Activated CD4-positive, alpha-beta T cell treated with anti-CD3 and anti-CD28 coated beads, Interleukin-2, Interleukin-4, amounts not matched to agents 100 ng/mL and 50 ng/mL, durations not matched to agents 16 hours and 8 hours (primary cell): Measurements from ENCODE around the gene LMF2.
A peak's percentile ranks its signal among the peaks of the same experiment; 100 is the strongest.
"Not testable (repeated sequence)": the region's sequence is repeated elsewhere in the genome, so short reads cannot be mapped to it uniquely, and the experiment has no call there.

Source experiments
- DNase-seq: peaks from one replicate; pipeline ENCODE4 v3.0.0-alpha.2; 2020; ENCODE audit warnings: low spot score

Gene LMF2

DNA sequence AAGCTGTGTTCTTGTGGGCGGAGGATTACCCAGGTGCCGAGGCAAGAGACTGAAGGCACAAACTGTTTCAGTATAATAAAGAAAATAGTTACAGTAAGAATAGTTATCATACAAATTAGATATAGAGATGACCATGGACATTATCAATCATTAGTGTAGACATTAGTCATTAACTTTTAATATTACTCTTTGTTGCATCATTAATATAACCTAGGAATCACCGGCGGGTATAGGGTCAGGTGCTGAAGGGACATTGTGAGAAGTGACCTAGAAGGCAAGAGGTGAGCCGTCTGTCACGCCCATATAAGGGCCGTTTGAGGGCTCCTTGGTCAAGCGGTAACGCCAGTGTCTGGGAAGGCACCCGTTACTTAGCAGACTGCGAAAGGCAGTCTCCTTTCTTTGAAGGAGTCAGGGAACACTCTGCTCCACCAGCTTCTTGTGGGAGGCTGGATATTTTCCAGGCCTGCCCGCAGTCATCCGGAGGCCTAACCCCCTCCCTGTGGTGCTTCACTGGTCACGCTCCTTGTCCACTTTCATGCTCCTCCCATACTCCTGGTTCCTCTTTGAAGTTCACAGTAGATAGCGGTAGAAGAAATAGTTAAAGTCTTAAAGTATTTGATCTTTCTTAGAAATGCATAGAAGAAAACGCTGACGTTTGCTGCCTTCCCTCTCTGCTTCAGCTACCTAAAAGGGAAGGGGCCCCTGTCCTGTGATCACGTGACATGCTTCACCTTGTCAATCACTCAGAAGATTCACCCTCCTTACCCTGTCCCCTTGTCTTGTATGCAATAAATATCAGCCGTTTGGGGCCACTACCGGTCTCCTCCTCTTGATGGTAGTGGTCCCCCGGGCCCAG lies 26.6 kb upstream of the LMF2 start:
- DNase-seq: not testable (repeated sequence)

DNA sequence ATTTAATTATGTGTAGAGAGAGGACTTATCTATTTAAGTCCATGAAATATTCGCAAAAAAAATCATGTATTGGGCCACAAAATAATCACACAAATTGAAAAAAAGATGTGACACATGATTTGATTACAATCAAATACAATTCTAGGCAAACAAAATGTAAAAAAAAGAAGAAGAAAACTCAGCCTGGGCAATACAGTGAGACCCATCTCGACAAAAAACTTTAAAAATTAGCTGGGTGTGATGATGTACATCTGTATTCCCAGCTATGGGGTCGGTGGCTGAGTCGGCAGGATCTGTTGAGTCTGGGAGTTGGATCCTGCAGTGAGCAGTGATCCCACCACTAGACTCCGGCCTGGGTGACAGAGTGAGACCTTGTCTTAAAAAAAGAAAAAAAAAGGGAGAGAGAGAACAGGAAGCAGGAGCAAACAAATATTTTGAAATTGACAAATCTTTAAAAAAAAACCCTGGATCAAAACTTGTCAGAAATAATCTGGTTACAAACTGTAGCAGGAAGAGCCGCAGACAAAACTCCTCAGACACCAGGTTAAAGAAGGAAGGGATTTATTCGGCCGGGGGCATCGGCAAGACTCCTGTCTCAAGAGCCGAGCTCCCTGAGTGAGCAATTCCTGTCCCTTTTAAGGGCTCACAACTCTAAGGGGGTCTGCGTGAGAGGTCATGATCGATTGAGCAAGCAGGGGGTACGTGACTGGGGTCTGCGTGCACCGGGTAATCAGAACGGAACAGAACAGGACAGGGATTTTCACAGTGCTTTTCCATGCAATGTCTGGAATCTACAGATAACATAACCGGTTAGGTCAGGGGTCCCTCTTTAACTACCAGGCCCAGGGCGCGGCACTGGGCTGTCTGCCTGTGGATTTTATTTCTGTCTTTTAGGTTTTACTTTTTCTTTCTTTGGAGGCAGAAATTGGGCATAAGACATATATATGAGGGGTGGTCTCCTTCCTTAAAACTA lies 25.6 kb upstream of the LMF2 start:
- no peak for DNase-seq

DNA sequence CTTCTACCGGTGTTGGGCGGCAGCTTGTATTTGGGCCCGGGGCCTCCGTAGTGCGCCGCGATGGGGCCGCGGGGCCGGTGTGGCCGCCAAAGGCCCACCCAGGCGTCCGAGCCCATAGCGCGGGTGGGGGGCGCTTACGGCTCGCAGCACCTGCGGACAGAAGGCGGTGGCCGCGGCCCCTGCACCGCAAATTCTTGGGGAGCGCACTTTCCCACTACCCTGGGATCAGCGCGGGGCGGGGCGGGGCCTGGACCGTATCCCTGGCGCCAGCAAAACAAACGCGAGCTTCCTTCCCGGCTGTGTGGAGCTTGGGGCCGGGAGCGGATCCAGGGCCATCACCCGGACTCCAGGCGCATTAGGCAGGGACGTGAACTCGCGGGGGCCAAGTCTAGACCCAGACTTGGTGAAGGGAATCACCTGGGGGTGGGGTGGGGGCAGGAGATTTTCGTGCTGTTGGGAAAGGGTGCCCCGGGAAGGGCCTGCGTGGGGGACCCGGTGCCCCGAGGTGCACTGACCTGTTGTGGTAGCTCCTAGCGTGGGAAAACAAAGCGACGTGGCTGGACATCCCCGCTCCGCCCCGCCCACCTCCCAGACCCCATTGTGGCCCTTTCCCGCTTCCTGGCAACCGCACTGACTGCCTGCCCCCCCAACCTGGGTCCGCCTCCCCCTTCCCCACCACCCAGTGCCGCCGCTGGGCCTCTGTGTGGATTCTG lies 24.6 kb upstream of the LMF2 start:
- no peak for DNase-seq

DNA sequence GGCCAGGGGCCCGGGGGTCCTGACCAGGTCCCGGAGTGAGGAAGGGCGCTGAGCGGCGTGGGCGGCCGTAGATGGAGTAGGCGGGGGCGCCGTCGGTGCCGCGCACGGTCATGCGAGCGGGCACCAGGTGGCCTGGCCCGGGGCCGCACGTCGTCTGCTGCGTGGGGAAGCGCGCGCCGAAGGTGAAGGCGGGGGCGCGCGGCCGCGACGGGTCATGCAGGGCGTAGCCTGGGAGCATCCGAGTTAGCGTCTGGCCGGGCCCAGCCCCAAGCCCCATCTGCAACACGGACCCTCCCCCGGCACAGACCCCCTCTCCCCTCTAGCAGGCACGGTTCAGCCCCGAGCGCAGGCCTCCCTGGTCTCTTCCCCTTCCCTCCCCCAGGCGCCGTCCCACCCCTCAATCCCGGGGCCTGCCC lies 24.1 kb upstream of the LMF2 start:
- DNase-seq: peak; percentile 71

DNA sequence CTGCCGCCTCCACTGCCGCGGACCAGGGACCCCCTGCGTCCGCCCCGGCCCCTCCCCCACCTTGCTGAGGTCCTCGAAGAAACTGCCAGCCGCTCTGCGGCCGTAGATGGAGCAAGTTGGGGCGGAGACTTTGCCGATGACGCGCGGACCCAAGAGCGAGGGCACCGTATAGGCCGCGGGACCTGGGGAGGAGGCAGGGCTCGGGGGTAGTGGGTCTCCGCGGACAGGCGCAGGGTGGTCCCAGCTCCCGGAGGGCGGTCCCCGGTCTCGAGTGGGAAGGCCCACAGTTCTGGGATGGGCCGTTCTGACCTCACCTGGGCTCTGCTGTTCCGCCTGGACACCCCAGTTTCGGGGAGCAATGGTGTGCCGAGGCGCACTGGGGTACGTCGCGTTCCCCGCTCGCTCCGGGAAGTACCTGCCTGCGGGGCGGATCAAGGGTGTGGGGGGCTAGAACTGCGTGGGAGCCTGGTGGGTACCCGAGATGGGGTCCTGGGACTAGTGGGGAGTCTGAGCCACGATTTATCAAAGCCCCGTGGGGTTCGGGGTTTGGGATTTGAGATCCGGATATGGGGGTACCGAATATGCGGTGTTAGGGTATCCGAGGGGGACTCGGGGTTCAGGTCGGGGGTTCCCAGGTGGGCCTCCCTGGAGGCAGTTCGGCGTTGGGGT lies 23.5 kb upstream of the LMF2 start:
- peak; percentile 90 for DNase-seq

DNA sequence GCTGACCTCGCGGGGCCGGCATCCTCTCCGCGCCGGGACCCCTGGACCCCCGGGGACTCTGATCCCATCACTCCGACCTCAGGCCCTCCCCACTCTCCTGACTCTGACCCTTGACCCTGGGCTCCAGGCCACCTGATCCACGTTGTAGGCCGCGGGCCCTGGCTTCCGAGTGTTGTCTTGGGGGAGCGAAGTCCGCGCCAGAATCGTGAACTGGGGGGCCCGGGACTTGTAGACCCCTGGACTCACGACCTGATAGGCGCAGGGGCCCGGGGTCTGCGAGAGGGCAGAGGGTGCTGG lies 23.0 kb upstream of the LMF2 start:
- DNase-seq: no peak

DNA sequence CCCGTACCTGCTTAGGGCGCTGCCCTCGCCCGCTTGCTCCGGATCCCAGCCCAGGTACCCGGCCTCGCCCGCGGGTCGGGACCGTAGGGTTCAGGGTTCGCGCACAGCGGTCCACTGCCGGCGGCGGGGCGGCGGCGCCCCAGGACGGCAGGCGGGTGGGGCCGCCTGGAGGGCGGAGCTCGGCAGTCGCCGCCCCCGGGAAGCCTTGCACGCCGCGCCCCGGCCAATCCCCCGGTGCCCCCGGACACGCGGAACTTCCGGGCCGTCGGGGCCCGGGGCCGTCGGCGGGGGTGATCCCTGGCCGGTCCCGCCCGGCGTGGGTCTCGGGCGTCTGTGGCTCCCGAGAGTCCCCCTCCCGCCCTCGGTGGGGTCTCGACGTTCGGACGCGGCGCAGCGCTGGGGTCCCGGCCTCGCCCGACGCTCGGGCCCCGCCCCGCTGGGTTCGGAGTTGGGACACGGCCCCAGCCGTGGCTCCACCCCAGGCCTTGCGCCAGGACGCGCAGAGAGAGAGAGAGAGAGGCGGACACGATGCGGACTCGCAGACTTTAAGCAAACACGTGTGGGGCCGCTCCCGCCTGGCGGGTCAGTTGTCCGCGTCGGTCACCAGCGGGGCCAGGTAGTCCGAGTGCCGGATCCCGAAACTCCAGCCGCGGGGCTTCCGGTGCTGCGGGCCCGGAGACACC lies 22.5 kb upstream of the LMF2 start, which contains the start of gene TYMP:
Gene TYMP, minus strand, starts transcription at position 116 of the 683 bp plus-strand sequence. CDS start 303 bp downstream, outside the sequence.
- peak; percentile 78 for DNase-seq

DNA sequence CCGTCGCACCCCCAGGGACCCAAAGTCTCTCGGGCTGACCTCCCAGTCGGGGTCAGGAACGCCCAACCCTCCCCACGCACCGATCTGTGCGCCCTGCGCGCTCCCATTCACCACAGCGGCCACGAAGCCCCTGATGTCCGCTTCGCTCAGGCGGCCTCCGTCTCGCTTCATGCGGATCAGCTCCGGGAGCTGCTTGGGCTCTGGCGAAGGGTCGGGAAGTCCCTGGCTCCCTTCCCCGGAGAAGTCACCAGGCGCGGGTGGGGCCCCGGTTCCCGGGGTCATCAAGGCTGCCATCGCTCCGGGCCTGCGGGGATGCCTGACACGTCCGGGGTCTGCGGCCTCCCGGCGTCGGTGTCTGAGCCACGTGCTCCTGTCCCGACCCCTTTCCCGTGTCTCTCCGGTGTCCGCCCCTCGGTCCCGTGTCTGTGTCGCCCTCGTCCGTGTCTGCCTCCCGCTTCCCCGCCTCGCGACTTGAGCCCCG lies 22.0 kb upstream of the LMF2 start:
- no peak for DNase-seq

DNA sequence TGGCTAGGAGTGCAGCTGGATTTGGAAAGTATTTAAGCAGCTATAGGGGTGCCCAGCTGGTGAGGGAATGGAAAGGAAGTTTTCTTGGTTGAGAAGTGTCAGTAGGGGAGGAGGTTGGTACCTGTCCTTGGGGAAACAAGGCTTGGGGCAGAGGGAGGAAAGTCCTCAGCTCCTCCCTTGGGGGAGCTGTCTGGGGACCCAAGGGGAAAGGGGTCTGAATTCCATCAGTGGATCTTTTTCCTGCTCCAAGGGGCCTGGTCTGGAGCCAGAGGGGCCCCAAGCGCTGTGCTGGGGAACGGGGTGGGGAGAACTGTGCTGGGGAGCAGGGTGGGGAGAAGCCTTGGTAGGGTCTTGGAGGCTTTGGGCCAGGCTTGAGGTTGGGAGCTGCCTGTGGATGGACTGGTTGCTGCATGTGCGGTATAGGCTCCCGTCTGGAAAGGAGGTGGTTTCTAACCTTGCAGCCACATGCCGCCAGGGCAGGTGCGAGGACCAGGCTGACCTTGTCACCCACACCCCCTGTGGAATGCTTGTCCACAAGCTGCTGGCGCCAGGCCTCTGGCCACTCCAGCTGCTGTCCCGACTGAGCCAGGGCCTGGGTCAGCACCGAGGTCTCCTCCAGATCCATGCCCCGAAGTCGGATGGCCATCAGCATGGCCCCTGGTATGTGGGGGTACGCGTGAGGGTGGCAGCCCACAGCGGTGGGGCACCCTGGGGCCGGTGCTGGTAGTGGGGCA lies 21.3 kb upstream of the LMF2 start:
- DNase-seq: no peak

DNA sequence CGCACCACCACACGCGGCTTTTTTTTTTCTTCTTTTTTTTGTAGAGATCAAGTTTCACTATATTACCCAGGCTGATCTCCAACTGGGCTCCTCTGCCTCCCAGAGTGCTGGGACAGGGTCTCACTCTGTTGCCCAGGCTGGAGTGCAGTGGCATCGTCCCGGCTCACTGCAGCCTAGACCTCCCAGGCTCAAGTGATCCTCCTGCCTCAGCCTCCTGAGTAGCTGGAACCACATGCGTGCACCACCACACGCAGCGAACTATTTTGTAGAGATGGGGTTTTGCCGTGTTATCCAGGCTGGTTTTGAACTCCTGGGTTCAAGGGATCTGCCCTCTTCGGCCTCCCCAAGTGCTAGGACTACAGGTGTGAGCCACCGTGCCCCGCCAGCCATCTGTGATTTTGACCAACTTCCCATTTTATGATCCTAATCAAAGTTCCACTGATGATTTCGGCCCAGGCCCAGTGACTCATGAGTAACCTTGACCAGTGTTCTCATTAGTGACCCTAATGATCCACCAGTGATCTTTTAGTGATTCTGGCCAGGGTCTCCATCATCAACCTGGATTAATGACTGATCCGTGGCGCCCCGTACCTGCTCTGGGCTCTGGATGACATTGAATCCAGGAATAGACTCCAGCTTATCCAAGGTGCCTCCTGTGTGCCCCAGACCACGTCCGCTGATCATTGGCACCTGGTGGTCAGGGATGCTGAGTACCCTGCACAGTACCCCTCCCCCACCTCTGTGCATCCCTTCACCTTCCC lies 20.6 kb upstream of the LMF2 start:
- DNase-seq: no peak

DNA sequence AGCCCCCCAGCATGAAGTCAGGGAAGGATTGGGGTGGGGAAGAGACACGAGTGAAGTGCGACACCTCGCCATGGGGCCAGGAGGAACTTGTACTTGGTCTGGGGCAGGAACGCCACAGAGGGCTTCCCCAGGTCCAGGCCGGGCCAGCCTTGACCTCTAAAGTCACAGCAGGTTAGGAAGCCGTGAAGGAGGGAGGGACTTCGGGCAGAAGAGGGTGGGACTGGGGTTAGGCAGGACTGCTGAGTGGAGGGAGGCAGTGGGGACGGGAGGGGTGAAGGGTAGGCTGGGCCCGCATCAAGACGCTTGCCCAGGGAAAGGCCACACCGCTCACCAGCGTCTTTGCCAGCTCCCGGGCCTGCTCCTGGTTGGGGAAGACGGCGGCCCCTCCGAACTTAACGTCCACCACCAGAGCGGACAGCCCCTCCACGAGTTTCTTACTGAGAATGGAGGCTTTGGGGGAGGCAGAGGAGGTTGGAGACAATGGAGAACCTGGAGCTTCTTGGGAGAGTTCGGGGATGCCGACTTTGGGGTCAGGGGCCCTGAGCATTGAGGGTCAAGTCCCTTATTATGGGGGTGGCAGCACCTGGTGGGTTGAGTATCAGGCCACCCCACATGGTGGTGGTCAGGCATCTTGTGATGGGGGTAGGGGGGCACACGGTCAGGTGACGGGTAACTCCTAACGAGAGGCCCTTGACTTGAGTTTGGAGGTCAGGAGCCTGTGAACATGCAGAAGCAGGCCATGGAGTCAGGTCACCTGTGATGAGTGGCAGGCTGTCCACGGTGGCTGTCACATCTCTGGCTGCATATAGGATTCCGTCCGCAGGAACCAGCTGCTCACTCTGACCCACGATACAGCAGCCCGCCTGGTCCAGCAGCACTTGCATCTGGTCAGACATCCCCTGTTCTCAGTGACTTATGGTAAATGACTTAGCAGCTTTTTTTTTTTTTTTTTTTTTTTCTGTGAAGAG lies 19.6 kb upstream of the LMF2 start:
- DNase-seq: peak; percentile 70

DNA sequence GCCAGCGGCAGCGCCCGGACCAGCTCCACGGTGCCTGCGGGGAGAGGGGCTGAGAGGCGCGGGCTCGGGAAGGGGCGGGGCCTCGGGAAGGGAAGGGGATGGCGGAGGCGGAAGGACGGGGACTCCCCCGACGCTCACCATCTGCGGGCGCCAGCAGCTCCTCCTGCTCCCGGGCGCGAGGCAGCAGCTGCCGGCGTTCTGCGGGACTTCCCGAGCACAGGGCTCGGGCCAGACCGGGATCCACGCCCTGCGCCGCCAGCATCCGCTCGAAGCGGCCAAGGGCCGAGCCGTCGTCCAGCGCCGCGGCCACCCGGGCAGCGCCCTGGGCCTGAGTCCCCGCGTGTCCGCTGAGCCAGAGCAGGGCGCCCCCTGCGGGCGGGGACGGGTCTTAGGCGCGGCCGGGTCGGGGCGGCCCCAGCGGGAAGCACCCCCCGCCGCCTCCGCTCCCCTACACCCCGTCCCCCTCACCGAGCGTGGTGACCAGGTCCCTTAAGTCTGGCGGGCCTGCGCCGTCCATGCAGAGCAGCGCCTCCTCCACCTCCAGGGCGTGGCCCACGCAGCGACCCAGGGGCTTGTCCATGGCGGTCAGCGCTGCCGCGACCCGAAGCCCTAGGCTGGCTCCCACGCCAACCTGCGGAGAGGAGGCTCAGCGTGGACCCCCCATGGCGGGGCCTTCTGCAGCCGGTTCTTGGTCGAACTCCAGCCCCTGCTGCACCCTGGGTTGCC lies 18.8 kb upstream of the LMF2 start:
- peak; percentile 88 for DNase-seq

DNA sequence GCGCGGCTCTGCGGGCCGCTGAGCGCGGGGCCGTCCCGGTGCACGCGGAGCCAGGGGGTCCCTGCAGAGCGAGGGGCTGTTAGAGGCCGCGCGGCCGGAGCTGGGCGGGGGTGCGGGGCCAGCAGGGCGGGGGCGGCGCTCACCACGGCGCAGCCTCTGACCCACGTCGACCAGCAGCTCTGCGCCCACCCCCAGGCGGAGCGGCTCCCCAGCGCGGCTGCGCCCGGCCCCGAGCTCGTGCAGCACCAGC lies 18.3 kb upstream of the LMF2 start:
- DNase-seq: no peak

DNA sequence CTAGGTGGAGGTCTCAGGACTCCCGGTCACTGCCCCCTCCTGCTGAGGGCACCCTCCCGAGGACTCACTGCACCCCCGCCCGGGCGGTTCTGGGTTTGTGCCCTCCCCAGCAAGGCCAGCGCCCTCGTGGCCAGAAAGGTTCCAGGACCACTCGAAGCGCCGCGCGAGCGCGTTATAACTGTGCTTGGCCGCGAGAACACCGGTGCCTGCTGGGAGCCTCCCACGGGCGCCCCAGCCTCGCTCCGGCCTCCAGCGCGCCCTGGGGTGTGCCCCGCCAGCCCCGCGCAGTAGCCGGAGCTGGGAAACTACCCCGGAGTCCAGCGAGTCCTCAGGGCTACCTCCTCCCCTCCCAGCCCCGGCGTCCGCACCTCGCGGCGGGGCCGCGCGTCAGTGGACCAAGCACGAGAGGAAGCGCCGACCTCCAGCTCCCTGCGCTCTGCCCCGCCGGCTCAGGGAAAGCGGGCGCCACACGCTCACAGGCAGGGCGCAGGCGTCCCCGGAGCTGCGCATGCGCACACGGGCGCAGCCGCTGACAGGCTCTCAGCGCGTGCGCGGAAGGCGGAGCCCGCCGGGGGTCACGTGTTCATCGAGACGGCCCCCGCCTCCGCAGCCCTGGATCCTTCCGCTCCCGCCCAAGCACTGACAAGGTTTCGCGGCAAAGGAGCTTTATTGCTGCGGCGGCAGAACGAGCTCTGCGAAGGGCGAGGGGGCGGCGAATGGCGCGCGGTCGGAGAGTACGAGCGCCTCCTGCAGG lies 17.8 kb upstream of the LMF2 start, which contains the start of gene SCO2:
Gene SCO2, minus strand, starts transcription at position 495 of the 754 bp plus-strand sequence. CDS start 1,187 bp downstream, outside the sequence.
- DNase-seq: peak; percentile 98

DNA sequence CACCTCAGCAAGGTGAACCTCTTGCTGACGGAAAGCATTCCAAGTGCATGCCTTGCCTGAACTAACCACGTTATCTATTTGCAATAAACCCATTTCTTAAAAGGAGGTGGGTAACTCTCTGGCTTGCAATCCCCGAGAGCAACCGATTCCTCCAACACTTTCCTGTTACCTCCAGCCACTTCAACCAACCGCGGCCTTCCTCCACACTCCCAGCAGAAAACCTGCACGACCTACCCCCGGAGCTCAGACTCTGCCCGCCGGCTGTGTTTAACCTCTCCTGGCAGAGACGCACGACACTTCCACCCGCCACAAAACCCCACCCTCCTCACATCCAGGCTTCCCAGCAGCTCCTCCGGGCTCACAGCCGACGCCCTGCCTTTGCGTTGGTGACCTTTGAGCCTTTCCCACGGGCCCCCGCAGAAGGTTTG lies 17.2 kb upstream of the LMF2 start:
- no peak for DNase-seq

DNA sequence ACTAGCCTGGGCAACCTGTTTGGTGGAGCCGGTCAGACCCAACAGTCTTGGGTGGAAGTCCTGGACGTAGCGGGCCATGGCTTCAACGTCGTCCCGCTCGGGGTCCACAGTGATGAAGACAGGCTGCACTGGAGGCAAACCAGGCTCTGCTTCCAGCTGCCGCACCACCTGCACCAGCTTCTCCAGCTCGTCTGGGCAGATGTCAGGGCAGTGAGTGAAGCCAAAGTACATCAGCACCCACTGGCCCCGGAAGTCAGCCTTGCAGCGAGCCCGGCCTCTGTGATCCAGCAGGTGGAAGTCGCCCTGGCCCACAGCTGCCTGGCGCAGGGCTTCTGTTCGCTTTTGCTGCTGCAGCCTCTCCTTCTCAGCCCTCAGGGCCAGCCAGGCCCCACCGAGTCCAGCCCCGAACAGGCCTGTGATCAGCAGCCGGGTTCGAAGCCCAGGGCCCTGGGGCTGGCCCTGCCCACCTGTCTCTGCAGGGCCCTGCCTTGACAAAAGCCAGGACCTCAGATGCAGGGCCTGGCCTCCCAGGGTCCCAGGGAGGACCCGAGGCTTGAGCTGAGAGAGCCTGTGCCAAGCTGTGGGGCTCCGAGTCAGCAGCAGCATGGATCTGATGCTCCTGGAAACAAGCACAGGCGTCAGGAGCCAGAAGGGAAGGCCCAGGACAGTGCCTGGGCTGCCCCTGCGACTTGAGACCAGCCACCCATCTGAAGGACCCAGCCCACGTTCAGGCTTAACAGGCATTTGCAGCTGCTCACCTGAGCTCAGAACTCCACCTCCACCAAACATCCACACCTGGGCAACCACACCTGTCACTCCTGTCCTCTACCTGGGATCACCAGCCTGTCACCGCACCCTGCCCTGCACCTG lies 16.5 kb upstream of the LMF2 start:
- DNase-seq: no peak
